Stimulated activated naive CD8-positive, alpha-beta T cell treated with anti-CD3 and anti-CD28 coated beads, Interleukin-15, amount 100 ng/mL, for 72 hours (primary cell): ENCODE measurements around the gene C19orf47.

ENCODE experiments used
- ATAC-seq: fragments of 150-1000 bp; cut with Tn5 transposase; 2 replicates; pipeline ENCODE4 v1.10.0; 2021; ENCODE audit warnings: mild to moderate bottlenecking, moderate library complexity
- DNase-seq, 2 donors: peaks; one replicate each; pipeline ENCODE4 v3.0.0; 2021 to 2022
- H3K27ac Mint-ChIP-seq, 2 donors: one replicate each; pipeline ENCODE4 v1.8.0; 2022; ENCODE audit warnings: mild to moderate bottlenecking in 2 of 2, mixed read lengths in 2 of 2, moderate library complexity in 2 of 2
- H3K27me3 Mint-ChIP-seq: one replicate; pipeline ENCODE4 v1.8.0; 2022; ENCODE audit warnings: mixed read lengths
- H3K4me1 Mint-ChIP-seq: one replicate; pipeline ENCODE4 v1.8.0; 2022; ENCODE audit warnings: mild to moderate bottlenecking, mixed read lengths
- H3K4me3 Mint-ChIP-seq, 2 donors: one replicate each; pipeline ENCODE4 v1.8.0; 2022; ENCODE audit warnings: mild to moderate bottlenecking in 2 of 2, mixed read lengths in 2 of 2, moderate library complexity in 1 of 2
- H3K9me3 Mint-ChIP-seq, 2 donors: one replicate each; pipeline ENCODE4 v1.8.0; 2022; ENCODE audit warnings: mixed read lengths in 2 of 2

C19orf47 gene

DNA sequence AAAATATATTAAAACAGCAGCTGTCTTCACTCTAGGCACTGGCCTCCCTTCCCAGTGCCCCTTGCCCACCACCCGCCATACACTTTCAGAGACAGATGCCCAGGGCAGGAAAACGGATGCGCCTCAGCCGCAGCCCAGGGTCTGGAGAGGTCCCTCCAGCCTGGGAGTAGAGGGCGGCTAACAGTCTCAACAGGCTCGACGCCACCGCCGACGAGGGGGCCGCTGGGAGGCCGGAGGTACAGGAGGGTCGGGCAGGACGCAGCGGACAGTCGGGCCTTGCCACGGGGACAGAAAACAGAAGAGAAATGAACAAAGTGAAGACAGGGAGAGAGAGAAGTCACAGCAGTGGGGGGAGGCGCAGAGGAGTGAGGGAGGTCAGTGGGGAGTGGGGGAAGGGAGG lies 27.1 kb downstream of the C19orf47 start:
- no peaks in the 10 kb centered on the region for H3K4me1 Mint-ChIP-seq
- H3K4me3 Mint-ChIP-seq: no peak overlapping the region
- H3K27me3 Mint-ChIP-seq: no peaks in the 10 kb centered on the region
- DNase-seq: no peak
- H3K27ac Mint-ChIP-seq: peak overlapping the region in 1 of 2 donors; percentile 43
- H3K9me3 Mint-ChIP-seq: no peaks in the 10 kb centered on the region
- ATAC-seq: no peak

- Mint-ChIP-seq H3K4me1 (no peaks in the 10 kb centered on the region), H3K9me3 (no peaks in the 10 kb centered on the region), H3K27ac (peak overlapping the region in 1 of 2 donors; percentile 9), H3K4me3 (no peak overlapping the region), H3K27me3 (no peaks in the 10 kb centered on the region)
- DNase-seq: no peak
- ATAC-seq: no peak
These were observed 27.6 kb downstream of the C19orf47 start for GRCh38 chr19:40320558-40320935.

GRCh38 chr19:40317338-40317737 lies 30.9 kb downstream of the C19orf47 start:
- no peak for DNase-seq
- Mint-ChIP-seq H3K9me3 (no peaks in the 10 kb centered on the region), H3K27me3 (no peaks in the 10 kb centered on the region), H3K4me1 (no peaks in the 10 kb centered on the region), H3K27ac (no peak overlapping the region), H3K4me3 (no peak overlapping the region)
- ATAC-seq: no peak

GRCh38 chr19:40315812-40316470 lies 32.3 kb downstream of the C19orf47 start:
- DNase-seq (no peak), ATAC-seq (no peak)
- Mint-ChIP-seq H3K27me3 (no peaks in the 10 kb centered on the region), H3K4me1 (no peaks in the 10 kb centered on the region), H3K4me3 (peak overlapping the region in 1 of 2 donors; percentile 29), H3K27ac (peak overlapping the region in 1 of 2 donors; percentile 59), H3K9me3 (no peaks in the 10 kb centered on the region)

- Mint-ChIP-seq H3K27ac (no peak overlapping the region), H3K4me3 (no peak overlapping the region), H3K27me3 (no peaks in the 10 kb centered on the region), H3K9me3 (no peaks in the 10 kb centered on the region), H3K4me1 (no peaks in the 10 kb centered on the region)
- no peak for DNase-seq
- no peak for ATAC-seq
These were observed 33.5 kb downstream of the C19orf47 start for GRCh38 chr19:40314656-40315055.

GRCh38 chr19:40313229-40313983 lies 34.8 kb downstream of the C19orf47 start:
- no peak for DNase-seq
- H3K27ac Mint-ChIP-seq: peak overlapping the region in 1 of 2 donors; percentile 78
- H3K4me1 Mint-ChIP-seq: no peaks in the 10 kb centered on the region
- no peaks in the 10 kb centered on the region for H3K9me3 Mint-ChIP-seq
- ATAC-seq: no peak
- H3K4me3 Mint-ChIP-seq: no peak overlapping the region
- no peaks in the 10 kb centered on the region for H3K27me3 Mint-ChIP-seq

DNA sequence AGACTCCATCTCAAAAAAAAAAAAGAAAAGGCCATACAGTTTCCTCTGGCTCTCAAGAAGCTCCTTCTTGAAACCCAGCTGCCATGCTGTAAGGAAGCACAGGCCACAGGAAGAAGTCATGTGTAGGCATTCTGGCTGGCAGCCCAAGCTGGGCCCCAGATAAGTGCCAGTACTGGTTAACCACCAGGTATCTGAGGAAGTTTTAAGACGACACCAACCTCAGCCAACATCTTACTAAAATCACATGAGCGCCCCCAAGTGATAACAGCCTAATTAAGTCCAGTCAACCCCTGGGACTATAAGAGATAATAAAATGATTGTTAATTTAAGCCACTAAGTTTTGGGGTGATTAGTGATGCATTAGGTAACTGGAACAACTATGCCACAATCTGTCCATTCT lies 35.7 kb downstream of the C19orf47 start:
- Mint-ChIP-seq H3K9me3 (no peaks in the 10 kb centered on the region), H3K27ac (peak overlapping the region in 1 of 2 donors; percentile 82), H3K4me1 (no peaks in the 10 kb centered on the region), H3K4me3 (no peak overlapping the region), H3K27me3 (no peaks in the 10 kb centered on the region)
- DNase-seq (no peak), ATAC-seq (peak; percentile 60)

DNA sequence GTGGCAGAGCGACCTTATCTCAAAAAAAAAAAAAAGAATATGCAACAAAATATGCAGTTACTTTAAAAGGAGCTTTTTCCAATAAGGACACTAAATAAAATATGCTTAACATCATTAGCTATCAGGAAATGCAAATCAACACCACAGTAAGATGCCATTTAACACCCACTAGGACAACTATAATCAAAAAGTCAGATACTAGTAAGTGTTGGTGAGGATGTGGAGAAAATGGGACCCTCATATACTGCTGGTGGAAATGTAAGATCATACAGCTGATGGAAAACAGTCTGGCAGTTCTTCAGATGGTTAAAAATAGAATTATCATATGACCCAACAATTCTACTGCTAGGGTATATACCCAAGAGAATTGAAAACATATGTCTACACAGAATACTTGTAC lies 38.5 kb downstream of the C19orf47 start:
- H3K4me1 Mint-ChIP-seq: no peaks in the 10 kb centered on the region
- no peak overlapping the region for H3K4me3 Mint-ChIP-seq
- H3K27ac Mint-ChIP-seq: no peak overlapping the region
- no peaks in the 10 kb centered on the region for H3K27me3 Mint-ChIP-seq
- no peaks in the 10 kb centered on the region for H3K9me3 Mint-ChIP-seq
- DNase-seq (no peak), ATAC-seq (no peak)

GRCh38 chr19:40305403-40305802 lies 42.8 kb downstream of the C19orf47 start:
- no peaks in the 10 kb centered on the region for H3K27me3 Mint-ChIP-seq

GRCh38 chr19:40304306-40304705 lies 43.9 kb downstream of the C19orf47 start:
- DNase-seq: no peak
- no peaks in the 10 kb centered on the region for H3K27me3 Mint-ChIP-seq
- no peak overlapping the region for H3K4me3 Mint-ChIP-seq
- ATAC-seq: no peak
- no peaks in the 10 kb centered on the region for H3K9me3 Mint-ChIP-seq
- no peaks in the 10 kb centered on the region for H3K4me1 Mint-ChIP-seq
- no peak overlapping the region for H3K27ac Mint-ChIP-seq

More at GRCh38 chr19:40305403-40305802, 42.8 kb downstream of the C19orf47 start:
- Mint-ChIP-seq H3K4me1 (no peaks in the 10 kb centered on the region), H3K9me3 (no peaks in the 10 kb centered on the region), H3K4me3 (no peak overlapping the region), H3K27ac (peak overlapping the region in 1 of 2 donors; percentile 42)
- DNase-seq (peak; percentile 62 to 72), ATAC-seq (peak; percentile 78)

DNA sequence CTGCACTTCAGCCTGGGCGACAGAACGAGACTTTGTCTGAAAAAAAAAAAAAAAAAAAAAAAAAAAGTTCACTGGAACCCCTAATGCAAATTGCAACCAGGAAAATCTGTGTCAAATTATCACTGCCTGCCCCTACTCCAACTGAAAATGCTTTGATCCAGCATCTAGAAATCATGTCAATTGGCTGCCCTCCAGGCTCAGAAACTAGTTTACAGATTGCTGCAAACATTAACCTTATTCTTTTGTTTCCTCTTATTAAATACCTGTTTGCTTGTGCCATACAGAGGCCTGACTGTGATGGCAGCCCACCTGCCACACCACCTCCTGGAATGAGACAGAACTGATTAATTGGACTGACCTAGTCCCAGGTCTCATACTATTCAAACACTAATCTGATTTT lies 44.4 kb downstream of the C19orf47 start:
- Mint-ChIP-seq H3K27ac (no peak overlapping the region), H3K4me3 (no peak overlapping the region), H3K9me3 (no peaks in the 10 kb centered on the region), H3K27me3 (no peaks in the 10 kb centered on the region), H3K4me1 (no peaks in the 10 kb centered on the region)
- DNase-seq (no peak), ATAC-seq (no peak)

GRCh38 chr19:40302224-40303011 lies 45.8 kb downstream of the C19orf47 start:
- DNase-seq (no peak), ATAC-seq (no peak)
- Mint-ChIP-seq H3K27ac (no peak overlapping the region), H3K27me3 (no peaks in the 10 kb centered on the region), H3K4me3 (no peak overlapping the region), H3K9me3 (no peaks in the 10 kb centered on the region), H3K4me1 (no peaks in the 10 kb centered on the region)

- H3K4me3 Mint-ChIP-seq: no peak overlapping the region
- no peaks in the 10 kb centered on the region for H3K9me3 Mint-ChIP-seq
- no peaks in the 10 kb centered on the region for H3K4me1 Mint-ChIP-seq
- ATAC-seq: no peak
- no peaks in the 10 kb centered on the region for H3K27me3 Mint-ChIP-seq
- no peak overlapping the region for H3K27ac Mint-ChIP-seq
- DNase-seq: no peak
These were observed 47.5 kb downstream of the C19orf47 start for GRCh38 chr19:40300668-40301067.

GRCh38 chr19:40298026-40298425 lies 50.2 kb downstream of the C19orf47 start:
- DNase-seq (no peak), ATAC-seq (no peak)
- H3K9me3 Mint-ChIP-seq: no peaks in the 10 kb centered on the region

GRCh38 chr19:40294560-40294959 lies 53.6 kb downstream of the C19orf47 start:
- Mint-ChIP-seq H3K9me3 (no peaks in the 10 kb centered on the region), H3K27ac (no peak overlapping the region), H3K4me1 (no peaks in the 10 kb centered on the region), H3K27me3 (no peaks in the 10 kb centered on the region), H3K4me3 (no peak overlapping the region)
- ATAC-seq (no peak), DNase-seq (no peak)

More at GRCh38 chr19:40298026-40298425, 50.2 kb downstream of the C19orf47 start:
- no peaks in the 10 kb centered on the region for H3K4me1 Mint-ChIP-seq
- no peak overlapping the region for H3K4me3 Mint-ChIP-seq
- no peaks in the 10 kb centered on the region for H3K27me3 Mint-ChIP-seq
- H3K27ac Mint-ChIP-seq: no peak overlapping the region

DNA sequence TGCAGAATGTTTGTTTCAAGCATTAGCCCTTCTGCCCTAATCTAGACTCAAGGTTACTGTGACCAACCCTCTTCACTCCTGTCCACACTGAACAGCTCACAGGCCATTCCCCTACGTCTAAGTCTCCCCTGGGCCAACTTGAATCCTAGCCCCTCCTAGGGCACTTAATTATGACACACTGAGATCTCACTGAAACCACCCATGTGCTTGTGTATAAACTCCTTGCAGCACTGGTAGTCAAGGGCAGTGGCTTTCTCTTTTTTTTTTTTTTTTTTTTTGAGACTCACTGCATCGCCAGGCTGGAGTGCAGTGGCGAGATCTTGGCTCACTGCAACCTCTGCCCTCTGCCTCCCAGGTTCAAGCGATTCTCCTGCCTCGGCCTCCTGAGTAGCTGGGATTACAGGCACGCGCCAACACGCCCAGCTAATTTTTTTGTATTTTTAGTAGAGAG lies 61.2 kb downstream of the C19orf47 start:
- peak overlapping the region in 1 of 2 donors; percentile 92 for H3K27ac Mint-ChIP-seq
- H3K4me3 Mint-ChIP-seq: peak overlapping the region; percentile 82 to 85
- ATAC-seq: no peak
- H3K9me3 Mint-ChIP-seq: no peaks in the 10 kb centered on the region
- H3K27me3 Mint-ChIP-seq: no peaks in the 10 kb centered on the region
- peaks cover 42% of the 10 kb centered on the region for H3K4me1 Mint-ChIP-seq
- DNase-seq: no peak
